Heart left ventricle (tissue), 16 donors: ENCODE data around the gene FREM2. TPM values are rescaled to one million over a fixed set of nuclear protein-coding genes. Genes with fewer than 3 reads are reported as not detected.
A peak's percentile ranks its signal among the peaks of the same experiment; 100 is the strongest.

Experiments used
- ATAC-seq, 4 donors: fragments of 200-7000 bp; cut with Tn5 transposase; one replicate each; pipeline ENCODE4 v1.9.1; 2020 to 2022; ENCODE audit warnings: moderate library complexity in 4 of 4, mild to moderate bottlenecking in 3 of 4, moderate number of reproducible peaks in 1 of 4
- DNase-seq, 5 donors: peaks; one replicate each; pipeline ENCODE4 v3.0.0-alpha.2; 2020
- H3K27ac ChIP-seq, 12 donors: fragments of 200-600 bp; sonication (generic) in 4 of 12; one replicate each; pipeline versions ENCODE4 v1.5.0 to v1.8.0; 2016 to 2022; ENCODE audit warnings: mild to moderate bottlenecking in 2 of 12
- H3K27me3 ChIP-seq, 9 donors: fragments of 200-600 bp; sonication (generic) in 2 of 9; one replicate each; pipeline versions ENCODE4 v1.5.1 to v1.8.0; 2016 to 2022; ENCODE audit warnings: mild to moderate bottlenecking in 3 of 9
- H3K36me3 ChIP-seq, 9 donors: fragments of 200-600 bp; sonication (generic) in 2 of 9; one replicate each; pipeline versions ENCODE4 v1.5.0 to v1.8.0; 2018 to 2022; ENCODE audit warnings: mild to moderate bottlenecking in 2 of 9
- H3K4me1 ChIP-seq, 12 donors: fragments of 200-600 bp; sonication (generic) in 4 of 12; one replicate each; pipeline versions ENCODE4 v1.5.0 to v1.8.0; 2016 to 2022; ENCODE audit warnings: mild to moderate bottlenecking in 3 of 12
- H3K4me3 ChIP-seq, 12 donors: fragments of 200-600 bp; sonication (generic) in 4 of 12; one replicate each; pipeline versions ENCODE4 v1.5.0 to v1.8.0; 2017 to 2022; ENCODE audit warnings: mild to moderate bottlenecking in 9 of 12, moderate library complexity in 4 of 12
- H3K9me3 ChIP-seq, 12 donors: fragments of 200-600 bp; sonication (generic) in 4 of 12; one replicate each; pipeline versions ENCODE4 v1.5.0 to v1.8.0; 2016 to 2022; ENCODE audit warnings: mild to moderate bottlenecking in 1 of 12
- POLR2A ChIP-seq, 2 donors: fragments of 450-650 bp; IDR thresholded peaks; one replicate each; pipeline ENCODE4 v1.6.1; 2017; ENCODE audit warnings: antibody characterized with exemption in 2 of 2, mild to moderate bottlenecking in 2 of 2, moderate library complexity in 2 of 2
- WGBS, 4 donors: extraction: QIAGEN DNeasy Blood & Tissue Kit in 2 of 4; methylation state at CpG; one replicate each; pipeline versions ENCODE4 v1.1.5 to v1.1.7; 2013 to 2018; 5-methylcytosine and 5-hydroxymethylcytosine counted together
- intact Hi-C, 10 donors: fragments of 100-400 bp; cut with DNase I; formaldehyde crosslinking; loops; one replicate each; pipeline versions ENCODE4 v1.11.1 to v1.14.2; 2022
- polyA plus RNA-seq, 2 donors: library from polyadenylated mRNA; stranded (reverse); fragments of 200-250 nt; gene quantifications; one replicate each; pipeline ENCODE4 v1.2.3, GENCODE V29; 2013
- total RNA-seq, 9 donors: library from RNA; depleted of rRNA in 2 of 9; stranded (reverse); fragments of >200 nt in 2 of 9; fragmentation: NEBNext Ultra II Directional in 3 of 9; extraction: Animal tissue kit (Norgen Biotek cat#: 25700) in 3 of 9; gene quantifications; one replicate each; pipeline versions ENCODE4 v1.1.0 to v1.2.4, GENCODE V29; 2016 to 2023
- TF ChIP-seq, protein P1 (sequence below), 12 donors: fragments of 200-600 bp; sonication (generic) in 4 of 12; IDR thresholded peaks; one replicate each; pipeline versions ENCODE4 v1.5.0 to v1.8.0; 2018 to 2022; ENCODE audit warnings: antibody characterized with exemption in 12 of 12, mild to moderate bottlenecking in 5 of 12
- donor health status: ischemic (EF 13 %, LVEDD 7.1; RV severe dilation, severe dysfunction).
- donor health status: healthy with polysubstance abuse.
- donor health status: DM: no; HTN: yes; CAD: no.
- donor health status: DM: no; HTN: no; CAD: no.
- donor health status: ischemic (EF 25% LVEDD 6.9; RV normal size, moderate dysfunction).
- donor health status: ischemic (EF 25% LVEDD 5.7; RV mildly dilated, moderate dysfunction).
- donor health status: healthy.
- donor health status: DM: yes; HTN: yes; CAD: no.
- donor health status: ischemic (EF 35%, LVEDD 5.7; RV mildly dilated, moderate dysfunction).
- donor health status: nonischemic (EF 11% LVEDD 7.7; RV severe dilation, severe dysfunction).
- donor health status: DM: yes; HTN: yes; CAD: no.
- donor health status: PGD.
- donor health status: ischemic (EF 29% LVEDD 5.4; RV normal size, mild dysfunction).
- donor health status: nonischemic (EF 23%, LVEDD 6.1; RV moderate dilation, normal function).

Gene FREM2
- total and polyA plus RNA-seq, 11 donors, result 0.02 to 0.35 (median 0.13) TPM

DNA sequence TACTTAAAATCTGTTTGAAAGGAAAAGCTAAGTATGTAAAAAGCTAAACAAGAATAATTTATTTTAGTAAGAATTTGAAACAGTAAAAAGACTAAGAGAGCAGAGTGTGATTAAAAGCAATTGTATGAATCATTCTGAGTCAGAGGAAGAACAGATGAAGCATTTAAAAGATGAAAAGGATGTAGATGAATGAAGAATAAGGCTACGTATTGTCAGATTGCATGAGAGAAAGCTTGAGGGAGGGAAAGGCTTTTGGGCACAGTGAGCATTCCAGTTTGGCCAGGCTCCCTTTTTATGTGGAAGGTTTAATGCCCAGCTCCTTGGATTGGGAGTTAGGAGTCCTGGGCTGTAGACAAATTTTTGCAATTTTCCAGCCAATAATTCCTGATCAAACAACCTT lies 117.7 kb downstream of the FREM2 start:
- WGBS, 4 donors, result 61 to 75% (median 72%) methylated on average over 1 of the region's 1 CpG
- peaks cover 0 to 38% (median 14%) of the 10 kb centered on the region in 12 donors for H3K9me3 ChIP-seq
- DNase-seq (no peak), ATAC-seq (no peak)
- H3K4me1 ChIP-seq, result no peaks in the 10 kb centered on the region
- H3K27me3 ChIP-seq, result no peaks in the 10 kb centered on the region
- TF ChIP-seq, protein P1, sequence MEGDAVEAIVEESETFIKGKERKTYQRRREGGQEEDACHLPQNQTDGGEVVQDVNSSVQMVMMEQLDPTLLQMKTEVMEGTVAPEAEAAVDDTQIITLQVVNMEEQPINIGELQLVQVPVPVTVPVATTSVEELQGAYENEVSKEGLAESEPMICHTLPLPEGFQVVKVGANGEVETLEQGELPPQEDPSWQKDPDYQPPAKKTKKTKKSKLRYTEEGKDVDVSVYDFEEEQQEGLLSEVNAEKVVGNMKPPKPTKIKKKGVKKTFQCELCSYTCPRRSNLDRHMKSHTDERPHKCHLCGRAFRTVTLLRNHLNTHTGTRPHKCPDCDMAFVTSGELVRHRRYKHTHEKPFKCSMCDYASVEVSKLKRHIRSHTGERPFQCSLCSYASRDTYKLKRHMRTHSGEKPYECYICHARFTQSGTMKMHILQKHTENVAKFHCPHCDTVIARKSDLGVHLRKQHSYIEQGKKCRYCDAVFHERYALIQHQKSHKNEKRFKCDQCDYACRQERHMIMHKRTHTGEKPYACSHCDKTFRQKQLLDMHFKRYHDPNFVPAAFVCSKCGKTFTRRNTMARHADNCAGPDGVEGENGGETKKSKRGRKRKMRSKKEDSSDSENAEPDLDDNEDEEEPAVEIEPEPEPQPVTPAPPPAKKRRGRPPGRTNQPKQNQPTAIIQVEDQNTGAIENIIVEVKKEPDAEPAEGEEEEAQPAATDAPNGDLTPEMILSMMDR (IDR thresholded peaks at IDR 0.05), result no peak
- no peak for TF ChIP-seq POLR2A (IDR thresholded peaks at IDR 0.05)
- no peak overlapping the region for H3K27ac ChIP-seq
- no peaks in the 10 kb centered on the region for H3K36me3 ChIP-seq
- intact Hi-C loops, result no loop called here
- H3K4me3 ChIP-seq, result no peak overlapping the region

DNA sequence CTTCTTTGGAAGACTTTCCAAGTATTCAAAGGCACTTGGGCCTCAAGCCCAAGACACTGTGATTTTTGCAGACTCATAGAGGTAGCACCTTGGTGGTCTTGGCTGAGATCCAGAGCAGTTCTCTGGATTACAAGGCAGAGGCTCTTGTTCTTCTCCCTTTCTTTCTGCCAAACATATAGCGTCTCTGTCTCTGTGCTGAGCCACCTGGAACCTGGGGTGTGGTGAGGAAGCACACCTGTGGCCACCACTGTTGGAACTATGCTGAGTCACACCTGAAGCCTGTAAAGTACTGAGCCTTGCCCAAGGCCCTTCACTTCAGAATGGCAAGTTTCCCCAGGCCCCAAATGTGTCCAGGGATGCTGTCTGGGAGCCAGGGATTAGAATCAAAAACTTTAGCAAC lies 127.5 kb downstream of the FREM2 start:
- ATAC-seq (no peak), DNase-seq (no peak)
- Histone ChIP-seq H3K36me3 (no peaks in the 10 kb centered on the region), H3K27me3 (no peaks in the 10 kb centered on the region), H3K4me3 (no peak overlapping the region), H3K4me1 (no peaks in the 10 kb centered on the region), H3K9me3 (peaks cover 0 to 30% (median 20%) of the 10 kb centered on the region in 12 donors), H3K27ac (no peak overlapping the region)
- intact Hi-C loops, result no loop called here
- WGBS, 4 donors, result 67 to 91% (median 76%) methylated on average over 1 of the region's 1 CpG
- no peak for TF ChIP-seq POLR2A (IDR thresholded peaks at IDR 0.05)
- TF ChIP-seq, protein P1 (IDR thresholded peaks at IDR 0.05), result no peak

DNA sequence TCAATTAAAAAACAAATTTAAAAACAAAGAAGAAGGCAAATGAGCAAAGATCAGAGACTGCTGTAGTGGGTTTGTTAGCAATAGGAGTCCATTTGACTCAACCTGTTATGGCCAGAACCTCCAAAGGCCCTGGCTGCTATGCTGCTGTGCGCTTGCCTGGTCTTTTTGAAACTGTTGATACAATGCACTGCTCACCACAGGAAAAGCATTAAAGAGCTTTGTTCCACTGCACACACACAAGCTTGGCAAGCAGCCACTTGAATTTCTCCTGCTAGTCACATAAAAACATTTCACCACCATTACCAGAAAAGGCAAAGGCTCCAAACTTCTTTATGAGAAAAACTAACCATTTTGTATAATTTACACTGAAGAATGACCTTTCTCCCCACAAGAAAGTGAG lies 132.2 kb downstream of the FREM2 start:
- H3K4me1 ChIP-seq, result no peaks in the 10 kb centered on the region

DNA sequence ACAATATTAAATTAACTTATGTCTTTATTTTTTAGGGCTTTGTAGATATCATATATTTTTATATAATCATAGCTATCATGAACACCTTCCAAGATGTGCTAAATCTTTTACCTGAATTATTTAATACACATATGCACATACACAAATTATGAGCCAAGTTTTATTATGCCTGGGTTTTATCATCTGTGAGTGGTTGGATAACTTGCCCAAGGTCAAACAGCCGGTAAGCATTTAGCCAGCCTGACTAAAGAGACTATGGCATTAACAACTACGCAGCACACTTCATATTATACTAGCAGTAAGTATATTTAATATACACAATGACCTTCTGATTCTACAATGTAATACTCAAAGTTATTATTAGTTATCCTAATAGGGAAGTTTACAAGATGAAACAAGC lies 132.7 kb downstream of the FREM2 start:
- H3K4me1 ChIP-seq, result no peaks in the 10 kb centered on the region
- WGBS, 4 donors, result 55 to 66% (median 58%) methylated on average over 2 of the region's 2 CpGs
- H3K4me3 ChIP-seq, result no peak overlapping the region
- no peak for ATAC-seq
- intact Hi-C loops, result no loop called here
- no peaks in the 10 kb centered on the region for H3K9me3 ChIP-seq
- H3K36me3 ChIP-seq, result no peaks in the 10 kb centered on the region
- DNase-seq, result no peak
- TF ChIP-seq POLR2A (IDR thresholded peaks at IDR 0.05), result no peak
- TF ChIP-seq, protein P1 (IDR thresholded peaks at IDR 0.05), result no peak
- no peaks in the 10 kb centered on the region for H3K27me3 ChIP-seq
- peak overlapping the region in 1 of 12 donors; percentile 73 for H3K27ac ChIP-seq

More for the DNA sequence above, 132.2 kb downstream of the FREM2 start:
- TF ChIP-seq, protein P1 (IDR thresholded peaks at IDR 0.05), result no peak
- TF ChIP-seq POLR2A (IDR thresholded peaks at IDR 0.05), result no peak
- intact Hi-C loops, result no loop called here
- DNase-seq (no peak), ATAC-seq (no peak)
- 35 to 63% (median 44%) methylated on average over 1 of the region's 1 CpG for whole genome bisulfite sequencing, 4 donors
- H3K4me3 ChIP-seq, result no peak overlapping the region
- no peaks in the 10 kb centered on the region for H3K9me3 ChIP-seq
- no peaks in the 10 kb centered on the region for H3K36me3 ChIP-seq
- H3K27ac ChIP-seq, result peak overlapping the region in 1 of 12 donors; percentile 73
- no peaks in the 10 kb centered on the region for H3K27me3 ChIP-seq
